NCI-H748 (cell line): Measurements from ENCODE around the gene DNAJC27.

Experiments used
- DNase-seq: peaks from one replicate; lab custom pipeline; 2025; ENCODE audit not compliant: unreplicated experiment; lab: John Stamatoyannopoulos, UW

Gene DNAJC27

DNA sequence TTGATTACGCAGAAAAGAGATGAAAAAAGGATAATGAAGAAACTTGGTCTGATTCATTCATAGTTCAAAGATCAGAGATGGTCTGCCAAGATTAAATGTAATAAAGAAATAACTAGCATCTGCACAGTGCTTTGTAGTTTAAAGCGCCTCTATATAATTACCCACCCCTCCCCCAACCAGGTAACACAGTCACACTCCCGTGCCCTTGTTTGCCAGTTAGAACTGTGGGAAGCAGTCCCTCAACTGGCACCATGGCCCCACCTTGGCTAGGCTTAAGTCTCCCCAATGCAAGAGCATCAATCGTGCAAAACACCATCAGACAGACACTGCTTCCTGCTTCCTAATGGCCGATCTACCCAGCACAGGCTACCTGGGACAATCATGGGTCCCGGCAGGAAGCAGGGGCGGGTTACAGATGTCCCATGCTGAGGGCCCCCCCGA is 63.3 kb downstream of the DNAJC27 start:
- no peak for DNase-seq

- DNase-seq: no peak
These were observed 64.6 kb downstream of the DNAJC27 start for GRCh38 chr2:24907116-24907515.

DNA sequence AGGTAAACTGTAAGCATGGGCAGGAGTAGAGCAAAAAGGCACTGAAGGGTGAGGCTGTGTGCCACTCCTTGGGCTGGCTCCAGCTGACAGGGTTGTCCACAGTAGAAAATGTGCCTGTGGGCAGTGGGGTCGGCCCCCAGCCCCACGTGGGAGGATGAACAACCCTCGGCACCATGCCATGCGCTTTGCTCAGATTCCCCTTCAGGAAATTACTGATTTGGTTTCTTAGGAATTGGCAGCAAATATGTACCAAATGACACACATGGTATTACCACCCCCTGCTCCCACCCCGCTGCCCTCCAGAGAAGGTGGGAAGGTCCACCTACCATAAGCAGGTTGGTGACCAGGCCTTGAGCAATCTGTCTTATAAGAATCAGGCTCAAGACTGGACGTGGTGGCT is 65.3 kb downstream of the DNAJC27 start:
- DNase-seq: no peak

DNA sequence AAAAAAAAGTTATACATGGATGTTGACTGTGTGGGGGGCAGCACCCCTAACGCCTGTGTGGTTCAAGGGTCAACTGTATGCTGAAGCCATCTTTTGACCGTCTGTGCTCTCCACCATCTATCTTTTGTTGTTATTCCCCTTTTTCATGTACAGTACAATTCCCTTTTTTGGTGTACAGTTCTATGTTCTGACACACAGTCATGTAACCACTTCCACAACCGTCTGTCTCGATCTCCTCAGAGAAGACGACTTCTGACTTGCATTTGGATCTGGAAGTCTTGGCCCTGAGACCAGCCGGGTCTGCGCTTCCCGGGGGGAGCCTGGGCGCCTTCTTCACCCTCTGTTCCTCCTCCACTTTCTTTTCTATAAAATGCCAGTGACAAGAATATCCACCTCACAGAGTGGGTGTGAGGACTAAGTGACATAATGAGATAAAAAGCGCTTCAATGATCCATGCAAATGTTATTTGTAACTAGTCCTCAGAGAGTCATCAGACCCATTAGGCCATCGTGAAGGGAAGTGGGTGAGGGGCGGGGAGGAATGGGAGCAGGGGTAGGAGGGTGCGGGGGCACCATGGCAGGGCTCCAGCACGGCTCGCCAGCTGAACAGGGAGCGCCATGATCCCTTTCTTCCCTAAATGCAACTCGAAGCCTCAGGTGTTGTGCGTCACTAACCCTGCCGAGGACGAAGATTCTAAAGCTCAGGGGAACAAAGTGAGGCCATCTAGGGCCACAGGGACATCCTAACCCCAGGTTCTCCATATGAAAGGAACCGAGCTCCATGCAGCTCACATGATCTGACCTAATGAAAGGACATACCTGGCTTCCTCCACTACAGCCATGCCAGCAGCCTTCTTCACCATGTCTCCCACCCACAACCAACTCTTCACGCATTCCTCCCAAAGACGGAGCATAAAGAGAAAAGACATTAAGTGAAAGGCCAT is 68.3 kb downstream of the DNAJC27 start:
- DNase-seq: no peak

DNA sequence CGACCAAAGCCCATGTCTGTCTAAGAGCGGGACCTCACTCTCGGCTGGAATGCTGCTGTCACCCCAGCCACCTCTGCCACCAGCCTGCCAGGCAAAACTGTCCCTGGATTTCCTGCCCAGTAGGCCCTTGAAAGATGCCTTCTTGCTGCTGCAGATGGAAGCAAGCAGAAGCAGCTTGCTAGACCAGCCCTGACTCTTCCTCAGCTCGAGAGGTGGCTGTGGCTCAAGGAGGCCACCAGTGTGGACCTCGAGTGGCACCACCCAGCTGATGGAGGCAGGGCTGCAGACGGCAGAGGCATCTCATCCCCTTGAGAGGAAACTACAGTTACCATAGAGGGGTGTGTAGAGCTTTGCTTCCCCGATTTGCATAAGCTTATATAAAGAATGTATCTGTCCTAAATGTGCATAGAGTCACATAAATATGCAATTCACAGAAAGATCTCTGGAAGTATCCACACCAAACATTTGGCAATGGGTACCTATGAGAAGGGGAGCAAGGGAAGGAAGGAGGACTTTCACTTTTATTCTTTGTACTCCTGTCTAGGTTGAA is 72.3 kb downstream of the DNAJC27 start:
- DNase-seq: no peak

DNA sequence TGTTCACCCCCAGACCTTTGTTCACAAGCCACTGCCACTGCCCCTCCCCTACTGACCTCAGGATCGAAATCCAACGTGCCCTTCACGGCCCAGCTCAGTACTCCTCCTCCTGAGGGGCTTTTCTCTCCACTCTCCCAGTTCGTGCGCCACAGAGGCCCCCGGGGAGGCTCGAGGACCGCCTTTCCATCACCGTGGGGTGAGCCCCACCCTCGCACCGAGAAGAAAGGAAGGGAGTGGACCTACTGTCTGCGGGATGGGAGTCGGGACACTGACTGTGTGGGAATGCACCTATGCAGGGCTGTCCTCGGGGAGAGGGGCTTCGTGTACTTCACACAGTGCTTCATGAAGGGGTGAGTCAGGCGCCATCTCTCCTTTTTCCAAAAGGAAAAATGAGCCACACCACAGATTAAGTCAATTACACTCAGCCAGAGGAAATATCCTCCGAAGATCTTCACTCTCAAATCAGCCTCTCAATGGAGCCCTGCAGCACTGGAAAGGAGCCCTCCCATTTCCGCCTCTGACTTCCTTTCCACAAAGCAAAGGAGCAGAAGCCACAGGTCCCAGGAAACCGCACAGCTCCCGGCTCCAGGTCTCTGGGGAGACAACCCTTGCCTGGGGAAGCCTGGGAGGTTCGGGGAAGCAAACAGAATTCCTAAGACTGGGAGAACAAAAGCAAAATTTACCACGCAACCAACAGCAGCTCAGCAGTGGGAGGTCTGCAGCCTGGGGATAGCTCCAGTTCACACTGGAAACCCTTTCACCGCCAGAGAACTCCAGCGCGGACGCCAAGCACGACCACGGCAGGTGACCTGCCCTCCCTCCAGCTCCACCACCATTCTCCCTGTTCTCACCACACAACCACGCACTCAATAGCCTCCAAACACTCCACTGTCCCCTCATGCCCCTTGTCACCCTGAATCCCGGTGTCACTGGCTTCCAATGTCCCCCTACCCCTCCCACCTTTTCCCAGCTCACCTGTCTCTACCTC is 73.3 kb downstream of the DNAJC27 start:
- DNase-seq: no peak

- no peak for DNase-seq
These were observed 77.0 kb downstream of the DNAJC27 start for GRCh38 chr2:24894750-24895149.

GRCh38 chr2:24893934-24894333 is 77.8 kb downstream of the DNAJC27 start:
- no peak for DNase-seq
